ENCODE results near the gene WDR54.

DNA sequence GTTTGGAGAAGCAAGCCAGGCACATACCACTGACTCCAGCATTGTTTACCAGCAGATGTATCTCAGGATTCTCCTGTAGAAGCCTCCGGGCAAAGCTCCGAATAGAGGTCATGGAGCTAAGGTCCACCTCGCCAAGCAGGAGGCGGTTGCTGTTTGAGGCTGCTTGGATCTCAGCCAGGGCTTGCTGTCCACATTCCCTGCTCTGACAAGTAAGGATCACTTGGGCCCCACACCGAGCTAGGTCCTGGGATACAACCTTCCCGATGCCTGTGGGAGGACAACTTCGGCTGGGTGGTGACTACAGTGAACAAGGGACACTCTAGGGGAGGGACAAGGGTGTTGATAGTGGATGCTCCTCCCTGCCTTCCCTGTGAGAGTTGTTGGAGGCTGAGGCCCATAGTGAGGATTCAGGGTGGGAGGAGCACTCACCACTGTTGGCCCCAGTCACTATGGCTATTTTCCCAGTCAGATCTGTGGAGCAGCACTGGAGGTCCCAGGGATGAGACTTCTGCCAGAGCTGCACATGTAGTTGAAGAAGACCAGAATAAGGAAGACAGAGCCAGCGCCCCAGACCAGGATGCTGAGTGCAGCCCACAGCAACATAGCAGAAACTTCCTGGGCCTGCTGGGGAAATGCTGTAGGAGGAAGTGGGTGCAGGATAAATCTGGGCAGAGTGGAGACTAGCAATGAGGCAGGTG is 8.4 kb upstream of the WDR54 start:
- TF ChIP-seq EZH2 (IDR thresholded peaks at IDR 0.05; ENCODE audit: low read depth): no peak
- TF ChIP-seq, protein P1, sequence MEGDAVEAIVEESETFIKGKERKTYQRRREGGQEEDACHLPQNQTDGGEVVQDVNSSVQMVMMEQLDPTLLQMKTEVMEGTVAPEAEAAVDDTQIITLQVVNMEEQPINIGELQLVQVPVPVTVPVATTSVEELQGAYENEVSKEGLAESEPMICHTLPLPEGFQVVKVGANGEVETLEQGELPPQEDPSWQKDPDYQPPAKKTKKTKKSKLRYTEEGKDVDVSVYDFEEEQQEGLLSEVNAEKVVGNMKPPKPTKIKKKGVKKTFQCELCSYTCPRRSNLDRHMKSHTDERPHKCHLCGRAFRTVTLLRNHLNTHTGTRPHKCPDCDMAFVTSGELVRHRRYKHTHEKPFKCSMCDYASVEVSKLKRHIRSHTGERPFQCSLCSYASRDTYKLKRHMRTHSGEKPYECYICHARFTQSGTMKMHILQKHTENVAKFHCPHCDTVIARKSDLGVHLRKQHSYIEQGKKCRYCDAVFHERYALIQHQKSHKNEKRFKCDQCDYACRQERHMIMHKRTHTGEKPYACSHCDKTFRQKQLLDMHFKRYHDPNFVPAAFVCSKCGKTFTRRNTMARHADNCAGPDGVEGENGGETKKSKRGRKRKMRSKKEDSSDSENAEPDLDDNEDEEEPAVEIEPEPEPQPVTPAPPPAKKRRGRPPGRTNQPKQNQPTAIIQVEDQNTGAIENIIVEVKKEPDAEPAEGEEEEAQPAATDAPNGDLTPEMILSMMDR (conservative IDR thresholded peaks at IDR 0.05): no peak

Data from PC-9 (cell line).